GM23338 (cell line): ENCODE results near the gene CCRL2. TPM values are rescaled to one million over a fixed set of nuclear protein-coding genes. Genes with fewer than 3 reads are reported as not detected.

ENCODE experiments used
- ATAC-seq: fragments of 200-7000 bp; cut with Tn5 transposase; 3 replicates; pipeline ENCODE4 v1.9.1; 2020
- DNase-seq: peaks from one replicate; pipeline ENCODE4 v3.0.0-alpha.2; 2015; ENCODE audit warnings: low spot score
- H2AFZ ChIP-seq: fragments of 200-600 bp; sonication (generic); 2 replicates; pipeline ENCODE4 v1.8.0; 2016; ENCODE audit warnings: antibody characterized with exemption, mild to moderate bottlenecking, moderate library complexity
- H3F3A ChIP-seq: fragments of 200-600 bp; sonication (generic); replicated peaks from 2 replicates; pipeline ENCODE4 v1.8.0; 2017; ENCODE audit warnings: antibody characterized with exemption, mixed run types, low read depth
- H3K27ac ChIP-seq: fragments of 200-600 bp; sonication (generic); 2 replicates; pipeline ENCODE4 v1.6.1; 2016; ENCODE audit warnings: low read depth
- H3K27me3 ChIP-seq: fragments of 200-600 bp; sonication (generic); 2 replicates; pipeline ENCODE4 v1.8.0; 2016; ENCODE audit warnings: mild to moderate bottlenecking, mixed run types, moderate library complexity; ENCODE audit not compliant: insufficient read depth
- H3K36me3 ChIP-seq: fragments of 200-600 bp; sonication (generic); 2 replicates; pipeline ENCODE4 v1.8.0; 2016; ENCODE audit warnings: mild to moderate bottlenecking; ENCODE audit not compliant: insufficient read depth
- H3K4me1 ChIP-seq: fragments of 200-600 bp; sonication (generic); 2 replicates; pipeline ENCODE4 v1.8.0; 2016; ENCODE audit warnings: mild to moderate bottlenecking, moderate library complexity; ENCODE audit not compliant: insufficient read depth
- H3K4me2 ChIP-seq: fragments of 200-600 bp; sonication (generic); 2 replicates; pipeline ENCODE4 v1.7.1; 2017; ENCODE audit warnings: mixed run types
- H3K4me3 ChIP-seq: fragments of 200-600 bp; sonication (generic); 2 replicates; pipeline ENCODE4 v1.6.1; 2016; ENCODE audit warnings: mixed run types
- H3K79me2 ChIP-seq: fragments of 200-600 bp; sonication (generic); replicated peaks from 2 replicates; pipeline ENCODE4 v1.8.0; 2017; ENCODE audit warnings: mild to moderate bottlenecking; ENCODE audit not compliant: insufficient read depth
- H3K9me2 ChIP-seq: fragments of 200-600 bp; sonication (generic); 2 replicates; pipeline ENCODE4 v1.8.0; 2017; ENCODE audit not compliant: insufficient read depth
- H4K20me1 ChIP-seq: fragments of 200-600 bp; sonication (generic); replicated peaks from 2 replicates; pipeline ENCODE4 v1.8.0; 2017; ENCODE audit warnings: mild to moderate bottlenecking; ENCODE audit not compliant: insufficient read depth
- H3K27ac Mint-ChIP-seq: 2 replicates; pipeline ENCODE4 v1.8.0; 2020; ENCODE audit warnings: inconsistent platforms, mild to moderate bottlenecking, moderate library complexity, mixed read lengths
- H3K27me3 Mint-ChIP-seq: 3 replicates; pipeline ENCODE4 v1.8.0; 2022; ENCODE audit warnings: low read depth, mild to moderate bottlenecking, moderate library complexity, mixed read lengths, inconsistent platforms; ENCODE audit not compliant: insufficient read depth, poor library complexity
- H3K36me3 Mint-ChIP-seq: 3 replicates; pipeline ENCODE4 v1.8.0; 2021; ENCODE audit warnings: low read depth, mild to moderate bottlenecking, inconsistent platforms, moderate library complexity, mixed read lengths
- H3K4me1 Mint-ChIP-seq: 3 replicates; pipeline ENCODE4 v1.8.0; 2020; ENCODE audit warnings: mild to moderate bottlenecking, inconsistent platforms, mixed read lengths
- H3K4me3 Mint-ChIP-seq: 3 replicates; pipeline ENCODE4 v1.8.0; 2021; ENCODE audit warnings: moderate library complexity, mild to moderate bottlenecking, inconsistent platforms, mixed read lengths
- H3K9me3 Mint-ChIP-seq: 3 replicates; pipeline ENCODE4 v1.8.0; 2020; ENCODE audit warnings: moderate library complexity, mild to moderate bottlenecking, inconsistent platforms, mixed read lengths
- CREB1 ChIP-seq: fragments of 250-450 bp; sonication (Bioruptor Pico); IDR thresholded peaks from 2 replicates; pipeline ENCODE4 v1.5.0; 2020; ENCODE audit warnings: low read depth, mild to moderate bottlenecking, moderate library complexity
- CTCF ChIP-seq, 2 experiments: fragments of 200-600 bp in 1 of 2; sonication (generic) in 1 of 2; conservative IDR thresholded peaks; 2 replicates each; pipeline versions ENCODE4 v1.5.1 to v1.6.1; 2016 to 2017; ENCODE audit warnings: antibody characterized with exemption in 2 of 2, low read depth in 2 of 2, mild to moderate bottlenecking in 2 of 2, moderate library complexity in 1 of 2
- ETS1 ChIP-seq: IDR thresholded peaks from 2 replicates; pipeline ENCODE4 v1.6.1; 2016; ENCODE audit warnings: antibody characterized with exemption
- EZH2 ChIP-seq: fragments of 200-600 bp; sonication (generic); IDR thresholded peaks from one replicate; pipeline ENCODE4 v1.8.0; 2017; ENCODE audit warnings: antibody characterized with exemption, mild to moderate bottlenecking, low read depth; ENCODE audit not compliant: unreplicated experiment
- EZH2phosphoT487 ChIP-seq: fragments of 200-600 bp; sonication (generic); IDR thresholded peaks from one replicate; pipeline ENCODE4 v1.8.1; 2018; ENCODE audit warnings: antibody characterized with exemption; ENCODE audit not compliant: unreplicated experiment
- JUNB ChIP-seq: IDR thresholded peaks from one replicate; pipeline ENCODE4 v1.6.1; 2016; ENCODE audit warnings: antibody characterized with exemption; ENCODE audit not compliant: unreplicated experiment
- NANOG ChIP-seq: IDR thresholded peaks from 2 replicates; pipeline ENCODE4 v1.6.1; 2016; ENCODE audit warnings: antibody characterized with exemption, borderline replicate concordance
- POLR2AphosphoS5 ChIP-seq: IDR thresholded peaks from 2 replicates; pipeline ENCODE4 v1.6.1; 2016; ENCODE audit warnings: antibody characterized with exemption, low read depth
- REST ChIP-seq: IDR thresholded peaks from one replicate; pipeline ENCODE4 v1.6.1; 2018; ENCODE audit warnings: antibody characterized with exemption; ENCODE audit not compliant: unreplicated experiment
- STAT1 ChIP-seq: IDR thresholded peaks from one replicate; pipeline ENCODE4 v1.6.1; 2016; ENCODE audit warnings: antibody characterized with exemption; ENCODE audit not compliant: unreplicated experiment
- ZNF114 ChIP-seq: fragments of 250-450 bp; sonication (Bioruptor Pico); IDR thresholded peaks from 2 replicates; pipeline ENCODE4 v1.5.0; 2020; ENCODE audit warnings: mild to moderate bottlenecking, moderate library complexity
- ZNF331 ChIP-seq: fragments of 250-450 bp; sonication (Bioruptor Pico); IDR thresholded peaks from 2 replicates; pipeline ENCODE4 v1.5.0; 2020; ENCODE audit warnings: low read depth, mild to moderate bottlenecking, moderate library complexity
- ZNF462 ChIP-seq: fragments of 250-450 bp; sonication (Bioruptor Pico); IDR thresholded peaks from 2 replicates; pipeline ENCODE4 v1.5.0; 2020; ENCODE audit warnings: mild to moderate bottlenecking, moderate library complexity
- polyA plus RNA-seq: library from polyadenylated mRNA; unstranded; fragments of >200 nt; fragmentation: Nextera tagmentation; extraction: Ambion mirVana; gene quantifications from 2 replicates; pipeline ENCODE4 v1.2.1, GENCODE V29; 2016
- total RNA-seq: library from RNA; depleted of rRNA; stranded (reverse); fragments of >200 nt; shearing (Covaris generic); gene quantifications from 2 replicates; pipeline ENCODE4 v1.2.3, GENCODE V29; 2014

Gene CCRL2
- total and polyA plus RNA-seq, 2 experiments from 2014 or later = not detected

GRCh38 chr3:46409739-46410489 is 2.9 kb downstream of the CCRL2 start:
- no peak for DNase-seq
- H3K36me3 ChIP-seq = no peaks in the 10 kb centered on the region
- Mint-ChIP-seq H3K4me3 (no peak overlapping the region), H3K9me3 (no peaks in the 10 kb centered on the region), H3K27ac (no peak overlapping the region), H3K4me1 (no peaks in the 10 kb centered on the region; the same call in 2 of the 3 replicates), H3K36me3 (no peaks in the 10 kb centered on the region), H3K27me3 (peaks cover 4% of the 10 kb centered on the region)
- ATAC-seq = no peak
- H2AFZ ChIP-seq = no peak overlapping the region
- no peaks in the 10 kb centered on the region for H3K79me2 ChIP-seq
- H3K27me3 ChIP-seq = no peaks in the 10 kb centered on the region
- TF ChIP-seq JUNB (no peak), EZH2 (no peak), ZNF114 (no peak), ZNF462 (no peak), EZH2phosphoT487 (no peak), POLR2AphosphoS5 (no peak), CTCF (conservative IDR thresholded peaks at IDR 0.05; ENCODE audit: low read depth in 2 of 2) (no peak), NANOG (no peak), CREB1 (no peak), ZNF331 (no peak), REST (no peak), STAT1 (no peak), ETS1 (no peak)
- H3K27ac ChIP-seq = no peak overlapping the region
- no peak overlapping the region for H3K4me2 ChIP-seq
- no peak overlapping the region for H3K4me3 ChIP-seq
- H3K4me1 ChIP-seq = no peaks in the 10 kb centered on the region
- no peaks in the 10 kb centered on the region for H4K20me1 ChIP-seq
- no peaks in the 10 kb centered on the region for H3F3A ChIP-seq
- no peaks in the 10 kb centered on the region for H3K9me2 ChIP-seq
